Astrocyte of the hippocampus (primary cell): Measurements from ENCODE around the gene KIRREL2.
"Not testable (repeated sequence)": the region's sequence is repeated elsewhere in the genome, so short reads cannot be mapped to it uniquely, and the experiment has no call there.

Experiments used
- DNase-seq: peaks from one replicate; pipeline ENCODE4 v3.0.0; 2011; ENCODE audit warnings: low read depth, low spot score

The KIRREL2 gene

DNA sequence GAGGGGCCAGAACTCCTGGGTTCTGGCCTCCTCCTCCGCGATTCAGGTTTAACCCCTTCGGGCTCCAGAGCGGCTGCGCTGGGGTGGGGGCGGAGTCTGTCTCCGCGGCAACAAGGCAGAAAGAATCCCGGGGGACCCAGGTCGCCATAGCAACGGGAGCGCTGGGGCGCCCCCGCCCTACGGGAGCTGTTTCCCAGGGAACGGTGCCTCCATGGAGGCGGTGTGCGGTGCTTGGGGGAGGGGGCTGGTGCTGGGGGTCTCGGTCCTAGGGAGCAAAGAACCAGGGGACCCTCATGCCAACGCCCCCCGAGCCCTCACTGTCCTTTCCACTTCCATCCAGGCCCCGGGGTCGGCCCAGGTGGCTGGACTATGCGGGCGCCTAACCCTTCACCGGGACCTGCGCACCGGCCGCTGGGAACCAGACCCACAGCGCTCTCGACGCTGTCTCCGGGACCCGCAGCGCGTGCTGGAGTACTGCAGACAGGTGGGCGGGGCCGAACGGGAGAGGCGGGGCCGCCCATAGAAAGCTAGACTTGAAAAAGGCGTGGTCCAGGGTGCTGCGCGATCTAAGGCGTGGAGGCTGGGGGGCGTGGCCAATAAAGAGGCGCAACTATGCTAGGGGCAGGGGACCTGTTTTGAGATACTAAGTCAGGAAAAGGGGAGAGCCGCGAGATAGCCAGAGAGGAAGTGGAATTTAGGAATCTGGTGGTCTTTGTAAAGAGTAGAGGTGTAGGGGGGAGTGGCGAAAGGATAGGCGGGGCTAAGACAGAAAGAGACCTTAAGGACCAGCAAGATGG, 12.8 kb downstream of the KIRREL2 start:
- DNase-seq, result peak; percentile 90

DNA sequence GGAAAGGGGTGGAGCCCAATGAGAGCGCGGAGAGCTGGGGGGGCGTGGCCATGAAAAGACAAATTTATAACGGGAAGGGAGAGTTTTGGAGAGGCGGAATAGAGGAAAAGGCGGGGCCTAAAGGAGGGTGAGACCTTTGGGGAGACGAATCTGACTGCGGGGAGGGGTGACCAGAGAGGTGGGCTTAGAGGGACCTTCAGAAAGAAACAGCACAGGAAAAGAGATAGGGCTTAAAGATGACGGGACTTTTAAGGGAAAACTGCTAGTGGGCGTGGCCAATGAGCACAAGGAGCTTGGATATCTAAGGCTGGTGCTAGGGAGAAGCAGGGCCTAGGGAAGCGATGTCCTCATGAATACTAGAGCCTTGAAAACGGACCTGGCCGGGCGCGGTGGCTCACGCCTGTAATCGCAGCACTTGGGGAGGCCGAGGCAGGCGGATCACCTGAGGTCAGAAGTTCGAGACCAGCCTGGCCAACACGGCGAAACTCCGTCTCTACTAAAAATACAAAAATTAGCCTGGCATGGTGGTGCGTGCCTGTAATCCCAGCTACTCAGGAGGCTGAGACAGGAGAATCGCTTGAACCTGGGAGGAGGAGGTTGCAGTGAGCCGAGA, 13.5 kb downstream of the KIRREL2 start:
- DNase-seq, result not testable (repeated sequence)

DNA sequence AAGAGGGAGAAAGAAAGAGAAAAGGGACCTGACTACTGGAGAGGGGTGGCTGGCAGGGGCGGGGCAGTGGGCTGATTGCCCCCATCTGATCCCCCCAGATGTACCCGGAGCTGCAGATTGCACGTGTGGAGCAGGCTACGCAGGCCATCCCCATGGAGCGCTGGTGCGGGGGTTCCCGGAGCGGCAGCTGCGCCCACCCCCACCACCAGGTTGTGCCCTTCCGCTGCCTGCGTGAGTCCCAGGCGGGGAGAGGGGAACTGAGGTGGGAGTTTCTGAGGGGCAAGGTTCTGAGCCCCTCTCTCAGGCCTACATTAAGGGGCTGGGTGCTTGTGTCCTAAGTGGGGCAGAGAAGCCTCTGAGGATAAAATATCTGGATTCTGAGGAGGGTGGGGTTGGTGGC, 14.1 kb downstream of the KIRREL2 start:
- no peak for DNase-seq

DNA sequence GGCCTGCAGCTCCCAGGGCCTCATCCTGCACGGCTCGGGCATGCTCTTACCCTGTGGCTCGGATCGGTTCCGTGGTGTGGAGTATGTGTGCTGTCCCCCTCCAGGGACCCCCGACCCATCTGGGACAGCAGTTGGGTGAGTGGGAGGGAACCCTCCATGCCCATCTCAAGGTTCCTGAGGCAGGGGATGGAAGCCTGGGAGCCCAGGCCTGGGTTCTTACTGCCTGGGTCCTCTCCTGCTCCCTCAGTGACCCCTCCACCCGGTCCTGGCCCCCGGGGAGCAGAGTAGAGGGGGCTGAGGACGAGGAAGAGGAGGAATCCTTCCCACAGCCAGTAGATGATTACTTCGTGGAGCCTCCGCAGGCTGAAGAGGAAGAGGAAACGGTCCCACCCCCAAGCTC, 14.9 kb downstream of the KIRREL2 start:
- no peak for DNase-seq

DNA sequence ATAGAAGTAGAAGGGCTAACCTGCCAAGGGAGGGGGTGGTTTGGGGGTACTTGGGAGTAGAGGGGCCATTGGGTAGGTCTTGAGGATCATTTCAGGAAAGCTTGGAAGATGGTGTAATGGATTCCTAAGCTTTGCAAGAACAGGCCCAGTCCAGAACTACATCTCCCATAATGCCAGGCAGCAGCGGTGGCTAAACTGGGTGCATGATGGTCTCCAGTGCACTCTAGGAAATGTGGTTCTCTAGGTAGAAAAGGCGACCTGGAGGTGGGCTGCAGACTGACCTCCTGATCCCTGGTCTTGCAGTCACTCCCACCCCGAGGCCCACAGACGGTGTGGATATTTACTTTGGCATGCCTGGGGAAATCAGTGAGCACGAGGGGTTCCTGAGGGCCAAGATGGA, 15.5 kb downstream of the KIRREL2 start:
- DNase-seq, result no peak

DNA sequence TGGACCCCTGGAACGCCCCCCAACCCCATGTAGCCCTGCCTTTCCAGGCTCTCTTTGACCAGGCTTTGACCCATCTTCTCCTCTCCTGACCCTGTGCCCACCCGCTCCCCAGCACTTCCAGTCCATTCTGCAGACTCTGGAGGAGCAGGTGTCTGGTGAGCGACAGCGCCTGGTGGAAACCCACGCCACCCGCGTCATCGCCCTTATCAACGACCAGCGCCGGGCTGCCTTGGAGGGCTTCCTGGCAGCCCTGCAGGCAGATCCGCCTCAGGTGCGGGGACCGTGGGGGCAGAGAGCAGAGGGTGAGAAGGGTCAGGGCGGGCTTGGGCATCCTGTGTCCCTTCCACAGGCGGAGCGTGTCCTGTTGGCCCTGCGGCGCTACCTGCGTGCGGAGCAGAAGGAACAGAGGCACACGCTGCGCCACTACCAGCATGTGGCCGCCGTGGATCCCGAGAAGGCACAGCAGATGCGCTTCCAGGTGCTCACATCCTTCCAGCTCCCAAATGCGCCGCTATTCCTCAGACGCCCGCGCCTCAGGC, 17.8 kb downstream of the KIRREL2 start:
- no peak for DNase-seq

DNA sequence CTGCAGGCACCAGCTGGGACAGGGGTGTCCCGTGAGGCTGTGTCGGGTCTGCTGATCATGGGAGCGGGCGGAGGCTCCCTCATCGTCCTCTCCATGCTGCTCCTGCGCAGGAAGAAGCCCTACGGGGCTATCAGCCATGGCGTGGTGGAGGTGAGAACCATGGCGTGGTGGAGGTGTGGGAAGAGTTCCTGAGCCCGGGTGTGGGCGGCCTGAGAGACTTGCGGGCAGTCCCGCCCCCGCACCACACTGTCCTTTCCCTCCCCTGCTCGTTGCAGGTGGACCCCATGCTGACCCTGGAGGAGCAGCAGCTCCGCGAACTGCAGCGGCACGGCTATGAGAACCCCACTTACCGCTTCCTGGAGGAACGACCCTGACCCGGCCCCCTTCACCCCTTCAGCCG, 22.4 kb downstream of the KIRREL2 start:
- DNase-seq, result no peak

DNA sequence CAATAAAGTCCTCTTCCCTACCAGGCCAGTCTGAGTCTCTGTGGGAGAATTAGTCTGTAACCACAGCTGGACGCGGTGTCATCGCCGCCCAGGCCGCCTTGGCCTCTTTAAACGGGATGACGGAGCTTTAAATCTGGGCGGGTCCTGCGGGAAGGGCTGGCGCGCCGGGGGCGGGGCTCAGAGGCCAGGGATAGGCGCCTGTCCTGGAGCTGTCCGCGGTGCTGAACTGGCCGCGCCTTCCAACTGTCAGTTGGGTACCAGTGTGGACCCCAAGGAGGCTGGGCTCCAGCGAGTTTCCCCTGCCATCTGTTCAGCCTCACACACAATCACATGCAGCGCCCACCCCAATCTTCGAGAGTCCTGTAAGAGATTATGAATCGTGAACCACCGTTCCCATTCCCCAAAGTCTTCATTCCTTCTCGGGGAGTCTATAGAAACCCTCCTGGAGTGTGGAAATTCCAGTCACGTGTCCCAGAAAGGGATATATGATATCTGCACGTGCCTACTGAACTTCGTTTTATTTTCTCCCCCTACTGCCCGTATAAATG, 23.1 kb downstream of the KIRREL2 start:
- DNase-seq, result peak; percentile 92

DNA sequence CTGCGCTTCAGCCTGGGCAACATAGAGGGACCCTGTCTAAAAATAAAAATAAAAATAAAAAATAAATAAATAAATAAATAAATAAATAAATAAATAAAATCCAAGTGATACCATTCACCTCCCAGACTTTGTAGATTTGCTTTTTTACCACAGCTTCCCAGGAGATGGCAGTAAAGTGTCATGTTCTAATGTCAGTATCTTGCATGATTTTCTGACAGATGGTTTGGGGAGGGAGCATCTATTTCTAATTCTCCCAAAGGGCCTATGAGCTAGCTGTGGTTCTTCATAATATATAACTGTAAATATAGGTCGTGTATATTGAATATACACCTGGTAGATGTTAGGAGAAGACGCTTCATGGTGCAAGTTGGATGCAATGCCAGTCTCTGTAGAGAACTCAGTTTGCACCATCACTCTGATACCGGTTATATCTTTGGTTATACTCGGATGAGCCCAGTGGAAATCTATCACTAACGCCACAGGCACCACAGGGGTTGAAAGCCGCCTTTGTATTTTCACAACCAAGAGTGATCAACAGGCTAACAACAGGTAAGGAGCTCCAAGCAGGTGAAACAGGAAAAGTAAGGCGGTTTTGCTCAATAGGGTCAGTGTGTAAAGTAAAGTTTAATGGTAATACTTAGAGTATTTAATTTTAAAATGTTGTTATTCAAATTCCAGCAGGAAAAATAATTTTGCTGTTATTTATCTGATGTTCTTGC, 25.6 kb downstream of the KIRREL2 start:
- peak; percentile 83 for DNase-seq

DNA sequence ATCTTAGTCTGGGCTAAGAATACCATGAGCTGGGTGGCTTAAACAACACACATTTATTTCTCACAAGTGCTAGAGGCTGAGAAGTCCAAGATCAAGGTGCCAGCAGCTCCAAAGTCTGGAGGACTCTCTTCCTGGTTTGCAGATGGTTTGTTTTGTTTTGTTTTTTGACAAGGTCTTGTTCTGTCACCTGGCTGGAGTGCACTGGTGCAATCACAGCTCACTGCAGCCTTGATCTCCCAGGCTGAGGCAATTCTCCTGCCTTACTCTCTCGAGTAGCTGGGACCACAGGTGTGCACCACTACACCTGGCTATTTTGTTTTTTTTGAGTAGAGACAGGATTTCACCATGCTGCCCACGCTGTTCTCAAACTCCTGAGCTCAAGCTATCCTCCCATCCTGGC, 27.2 kb downstream of the KIRREL2 start:
- DNase-seq, result no peak

DNA sequence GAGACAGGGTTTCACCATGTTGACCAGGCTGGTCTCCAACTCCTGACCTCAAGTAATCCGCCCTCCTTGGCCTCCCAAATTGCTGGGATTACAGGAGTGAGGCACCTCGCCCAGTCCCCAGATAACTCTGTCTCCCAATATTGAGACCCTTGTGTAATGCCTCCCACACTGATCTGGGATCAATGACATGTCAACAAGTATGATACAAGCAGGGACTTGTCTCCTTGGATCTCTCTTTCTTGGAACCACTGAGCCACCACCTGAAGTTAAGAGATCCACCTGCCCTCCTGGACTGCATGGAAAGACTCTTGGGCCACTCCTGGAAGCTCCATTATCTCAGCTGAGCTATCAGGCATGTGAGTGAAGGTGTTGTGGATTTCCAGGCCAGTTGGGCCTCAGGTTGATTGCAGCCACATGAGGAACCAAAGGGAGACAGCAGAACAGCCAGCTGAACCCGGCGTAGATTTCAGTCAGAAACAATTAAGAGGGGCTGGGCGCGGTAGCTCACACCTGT, 28.6 kb downstream of the KIRREL2 start:
- no peak for DNase-seq

DNA sequence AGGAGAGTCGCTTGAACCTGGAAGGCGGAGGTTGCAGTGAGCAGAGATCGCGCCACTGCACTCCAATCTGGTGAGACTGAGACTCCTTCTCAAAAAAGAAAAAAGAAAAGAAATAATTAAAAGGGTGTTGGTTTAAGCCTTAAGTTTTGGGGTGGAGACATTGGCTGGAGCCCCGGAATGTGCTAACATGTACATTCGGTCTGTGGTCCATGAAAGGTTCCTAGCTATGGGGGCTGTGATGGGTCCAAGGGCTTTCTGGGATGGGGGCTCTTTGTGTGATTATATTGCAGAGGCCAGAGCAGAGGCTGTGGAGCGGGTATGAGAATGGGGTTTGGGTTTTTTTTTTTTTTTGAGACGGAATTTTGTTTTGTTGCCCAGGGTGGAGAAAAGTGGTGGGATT, 29.2 kb downstream of the KIRREL2 start:
- no peak for DNase-seq

DNA sequence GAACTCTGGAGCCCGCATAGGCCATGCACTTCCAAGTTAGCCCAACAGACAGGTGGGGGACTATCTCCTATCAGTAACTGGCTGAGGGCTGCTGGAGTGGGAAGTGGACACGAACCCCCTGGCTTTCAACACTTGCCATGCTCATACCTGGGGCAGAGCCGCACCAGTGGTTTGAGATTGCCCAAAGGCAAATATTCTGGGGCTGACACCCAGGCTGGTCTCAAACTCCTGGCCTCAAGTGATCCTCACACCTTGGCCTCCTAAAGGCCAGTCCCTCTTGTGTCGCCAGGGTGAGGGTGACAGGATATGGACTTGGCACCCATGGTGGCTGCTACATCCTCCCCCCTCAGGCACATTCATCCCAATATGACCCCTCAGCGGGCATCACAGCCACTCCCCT, 30.5 kb downstream of the KIRREL2 start:
- no peak for DNase-seq

DNA sequence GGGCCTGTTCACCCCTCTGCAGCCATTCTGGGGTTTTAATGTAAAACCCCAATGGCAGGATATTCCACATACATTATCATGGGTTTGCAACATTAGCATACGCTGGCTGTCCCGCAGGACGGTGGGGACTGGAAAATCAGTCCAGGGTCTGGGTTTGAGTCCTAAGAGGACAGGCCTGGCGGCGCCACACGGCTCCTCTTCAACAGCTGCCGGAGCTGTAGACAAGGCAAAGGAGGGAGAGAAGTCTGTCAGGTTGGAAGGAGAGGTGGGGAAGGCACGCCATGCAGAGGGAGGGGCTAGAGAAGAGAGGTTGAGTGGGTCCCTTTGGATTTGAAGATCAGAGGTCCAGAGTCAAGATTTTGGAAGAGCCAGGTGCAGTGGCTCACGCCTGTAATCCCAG, 31.7 kb downstream of the KIRREL2 start:
- DNase-seq, result no peak

DNA sequence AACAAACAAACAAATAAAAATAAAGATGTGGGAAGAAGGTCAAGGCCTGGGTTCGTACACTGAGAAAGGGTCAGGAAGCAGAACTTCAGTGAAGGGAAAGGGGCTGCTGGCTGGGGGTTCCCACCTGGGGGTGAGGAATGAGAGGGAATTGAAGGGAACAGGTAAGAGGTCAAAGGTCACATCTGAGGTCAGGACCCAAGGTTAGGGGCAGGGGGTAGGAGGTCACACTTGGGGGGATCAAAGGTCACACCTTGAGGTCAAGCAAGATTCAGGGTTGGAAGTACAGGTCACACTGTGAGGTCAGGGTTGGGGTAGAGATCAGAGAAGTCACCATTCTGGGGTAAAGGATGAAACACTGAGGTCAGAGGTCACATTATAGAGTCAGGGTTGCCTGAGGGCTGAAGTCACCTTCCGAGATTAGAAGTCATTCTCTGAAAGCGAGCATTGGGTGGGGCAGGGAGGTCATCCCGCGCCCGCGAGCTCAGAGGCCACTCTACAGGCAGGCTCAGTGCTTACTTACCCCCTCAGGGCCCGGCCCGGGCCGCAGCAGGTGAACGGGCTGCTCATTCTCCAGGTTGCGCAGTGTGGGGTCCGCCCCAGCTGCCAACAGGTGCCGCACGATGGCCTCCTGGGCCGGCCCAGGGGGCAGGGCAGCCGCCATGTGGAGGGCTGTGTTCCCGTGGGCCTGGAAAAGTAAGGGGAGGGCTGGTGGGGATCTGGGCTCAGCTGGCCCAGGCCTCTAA, 32.8 kb downstream of the KIRREL2 start:
- no peak for DNase-seq

DNA sequence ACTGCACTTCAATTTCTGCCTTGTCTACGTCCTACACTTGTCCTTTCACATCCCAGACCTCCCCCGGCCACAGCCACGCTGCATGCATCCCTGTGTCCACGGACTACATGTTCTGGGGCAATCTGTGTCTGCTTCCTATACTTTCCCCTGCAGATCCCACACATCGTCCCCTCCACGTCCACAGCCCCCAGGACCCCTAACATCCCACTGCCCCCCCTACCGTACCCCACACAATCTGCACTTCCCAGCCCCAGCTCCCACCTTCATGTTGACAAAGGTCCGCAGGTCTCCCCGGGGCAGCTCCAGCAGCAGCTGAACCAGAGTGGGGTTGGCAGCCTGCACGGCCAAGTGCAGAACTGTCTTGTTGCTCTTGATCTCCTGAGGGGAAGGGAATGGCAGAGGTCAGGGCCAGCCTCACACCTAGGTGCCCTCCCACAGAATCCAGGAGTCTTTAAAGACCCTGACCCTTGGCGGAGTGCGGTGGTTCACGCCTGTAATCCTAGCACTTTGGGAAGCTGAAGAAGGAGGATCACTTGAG, 33.5 kb downstream of the KIRREL2 start:
- no peak for DNase-seq

DNA sequence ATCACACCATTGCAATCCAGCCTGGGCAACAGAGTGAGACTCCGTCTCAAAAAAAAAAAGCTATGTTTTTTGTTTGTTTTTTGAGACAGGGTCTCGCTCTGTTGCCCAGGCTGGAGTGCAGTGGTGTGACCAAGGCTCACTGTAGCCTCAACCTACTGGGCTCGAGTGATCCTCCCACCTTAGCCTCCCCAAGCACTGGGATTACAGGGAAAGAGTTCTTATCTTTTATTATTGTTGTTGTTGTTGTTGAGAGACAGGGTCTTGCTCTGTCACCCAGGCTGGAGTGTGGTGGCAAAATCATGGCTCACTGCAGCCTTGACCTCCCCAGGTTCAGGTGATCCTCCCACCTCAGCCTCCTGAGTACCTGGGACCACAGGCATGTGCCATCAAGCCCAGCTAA, 35.1 kb downstream of the KIRREL2 start:
- DNase-seq, result not testable (repeated sequence)

DNA sequence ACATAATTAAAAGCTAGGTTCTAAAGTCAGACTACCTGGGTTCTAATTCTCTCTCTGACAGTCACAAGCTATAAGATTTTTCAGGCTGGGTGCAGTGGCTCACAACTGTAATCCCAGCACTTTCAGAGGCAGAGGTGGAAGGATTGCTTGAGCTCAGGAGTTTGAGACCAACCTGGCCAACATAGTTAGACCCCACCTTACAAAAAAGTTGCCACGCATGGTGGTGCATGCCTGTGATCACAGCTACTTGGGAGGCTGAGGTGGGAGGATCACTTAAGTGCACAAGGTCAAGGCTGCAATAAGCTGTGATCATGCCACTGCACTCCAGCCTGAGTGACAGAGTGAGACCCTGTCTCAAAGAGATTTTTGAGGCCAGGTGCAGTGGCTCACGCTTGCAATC, 37.6 kb downstream of the KIRREL2 start:
- DNase-seq, result no peak

DNA sequence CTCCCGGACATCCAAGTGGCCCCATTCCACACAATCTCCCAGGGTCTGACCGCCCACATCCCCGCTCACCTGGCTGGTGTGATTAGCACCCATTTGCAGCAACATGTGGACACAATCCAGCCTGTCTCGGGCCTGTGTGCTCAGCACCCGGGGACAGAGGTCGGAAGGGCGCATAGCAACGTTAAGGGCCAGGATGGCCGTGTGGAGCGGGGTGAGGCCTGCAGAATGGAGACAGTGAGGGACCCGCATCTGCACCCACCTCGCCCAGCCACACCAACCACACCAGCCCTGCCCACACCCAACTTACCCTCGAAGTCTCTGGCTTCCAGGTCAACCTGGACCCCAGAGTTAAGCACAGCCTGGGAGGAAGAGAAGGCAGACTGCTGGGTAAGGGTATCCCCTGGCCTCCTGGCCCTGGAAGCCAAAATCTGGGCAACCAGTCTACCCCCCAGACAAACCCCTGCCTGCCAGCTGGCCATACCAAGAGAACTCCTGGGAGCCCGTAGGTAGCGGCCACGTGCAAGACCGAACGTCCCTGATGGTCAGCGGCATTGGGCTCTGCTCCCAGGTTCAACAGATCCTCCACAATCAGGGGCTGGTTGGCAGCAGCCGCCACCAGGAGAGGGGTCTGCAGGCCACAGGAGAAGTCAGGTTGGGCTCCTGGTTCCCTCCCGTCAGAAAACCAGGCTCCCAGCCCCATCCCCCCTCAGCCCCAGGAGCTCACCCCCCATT, 39.4 kb downstream of the KIRREL2 start:
- DNase-seq, result no peak

DNA sequence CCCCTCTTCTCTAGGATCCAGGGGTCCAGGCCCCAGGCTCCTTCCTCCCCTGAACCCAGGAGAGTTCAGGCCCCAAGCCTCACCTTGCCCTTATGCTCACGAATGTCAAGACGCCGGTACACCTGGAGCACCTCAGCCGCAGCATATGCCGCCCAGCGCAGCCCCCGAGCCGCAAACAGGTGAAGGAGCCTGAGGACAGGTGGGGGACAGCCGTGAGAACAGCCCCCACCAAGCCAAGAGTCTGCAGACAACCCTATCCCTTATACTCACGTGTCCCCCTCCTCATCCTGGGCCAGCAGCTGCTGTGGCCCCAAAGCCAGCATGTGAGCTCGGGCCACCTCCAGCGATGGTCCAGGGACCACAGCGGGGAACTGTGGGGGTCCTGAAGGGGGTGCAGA, 39.9 kb downstream of the KIRREL2 start:
- DNase-seq, result no peak
